Stimulated activated naive CD8-positive, alpha-beta T cell treated with anti-CD3 and anti-CD28 coated beads, Interleukin-15, amount 100 ng/mL, for 72 hours (primary cell): ENCODE data around the gene HECA.
A peak's percentile ranks its signal among the peaks of the same experiment; 100 is the strongest.

Experiments
- ATAC-seq: fragments of 150-1000 bp; cut with Tn5 transposase; 2 replicates; pipeline ENCODE4 v1.10.0; 2021; ENCODE audit warnings: mild to moderate bottlenecking, moderate library complexity
- DNase-seq, 2 donors: peaks; one replicate each; pipeline ENCODE4 v3.0.0; 2021 to 2022
- H3K27ac Mint-ChIP-seq, 2 donors: one replicate each; pipeline ENCODE4 v1.8.0; 2022; ENCODE audit warnings: mild to moderate bottlenecking in 2 of 2, mixed read lengths in 2 of 2, moderate library complexity in 2 of 2
- H3K27me3 Mint-ChIP-seq: one replicate; pipeline ENCODE4 v1.8.0; 2022; ENCODE audit warnings: mixed read lengths
- H3K4me1 Mint-ChIP-seq: one replicate; pipeline ENCODE4 v1.8.0; 2022; ENCODE audit warnings: mild to moderate bottlenecking, mixed read lengths
- H3K4me3 Mint-ChIP-seq, 2 donors: one replicate each; pipeline ENCODE4 v1.8.0; 2022; ENCODE audit warnings: mild to moderate bottlenecking in 2 of 2, mixed read lengths in 2 of 2, moderate library complexity in 1 of 2
- H3K9me3 Mint-ChIP-seq, 2 donors: one replicate each; pipeline ENCODE4 v1.8.0; 2022; ENCODE audit warnings: mixed read lengths in 2 of 2

Gene HECA

DNA sequence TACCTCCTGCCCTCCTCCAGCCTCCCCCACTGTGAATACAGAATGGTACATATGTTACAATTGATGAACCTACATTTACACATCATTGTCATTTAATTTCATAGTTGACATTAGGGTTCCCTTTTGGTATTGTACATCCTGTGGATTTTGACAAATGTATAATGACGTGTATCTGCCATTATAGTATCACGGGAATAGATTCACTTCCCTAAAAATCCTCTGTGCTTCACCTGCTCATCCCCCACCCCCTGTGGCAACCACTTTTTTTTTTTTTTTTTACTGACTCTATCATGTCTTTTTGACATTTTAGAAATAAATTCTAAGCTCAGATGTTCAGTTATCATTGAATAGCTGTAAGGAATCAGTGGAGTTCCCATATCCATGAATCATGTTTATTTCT is 30.4 kb downstream of the HECA start:
- Mint-ChIP-seq H3K27ac (peak overlapping the region; percentile 65 to 88), H3K4me1 (peaks cover 86% of the 10 kb centered on the region), H3K4me3 (peak overlapping the region in 1 of 2 donors; percentile 18), H3K27me3 (no peaks in the 10 kb centered on the region), H3K9me3 (no peaks in the 10 kb centered on the region)
- ATAC-seq (no peak), DNase-seq (no peak)

- Mint-ChIP-seq H3K27ac (peak overlapping the region in 1 of 2 donors; percentile 35), H3K4me3 (no peak overlapping the region), H3K4me1 (peaks cover 86% of the 10 kb centered on the region), H3K27me3 (no peaks in the 10 kb centered on the region), H3K9me3 (no peaks in the 10 kb centered on the region)
- DNase-seq (no peak), ATAC-seq (no peak)
Measured at GRCh38 chr6:139166238-139166955, 31.5 kb downstream of the HECA start.

DNA sequence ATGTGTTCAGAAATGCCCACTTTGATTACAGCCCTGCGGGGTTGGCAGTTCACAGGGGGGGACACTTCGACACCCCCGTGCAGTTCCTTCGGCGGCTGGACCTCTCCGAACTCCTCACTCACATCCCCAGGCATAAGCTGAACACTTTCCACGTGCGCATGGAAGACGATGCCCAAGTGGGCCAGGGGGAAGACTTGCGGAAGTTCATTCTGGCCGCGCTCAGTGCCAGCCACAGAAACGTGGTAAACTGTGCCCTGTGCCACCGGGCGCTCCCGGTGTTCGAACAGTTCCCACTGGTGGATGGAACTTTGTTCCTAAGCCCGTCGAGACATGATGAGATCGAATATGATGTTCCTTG is 32.1 kb downstream of the HECA start:
- DNase-seq = no peak
- Mint-ChIP-seq H3K27ac (no peak overlapping the region), H3K9me3 (no peaks in the 10 kb centered on the region), H3K4me3 (no peak overlapping the region), H3K4me1 (peaks cover 85% of the 10 kb centered on the region), H3K27me3 (no peaks in the 10 kb centered on the region)
- ATAC-seq = no peak

DNA sequence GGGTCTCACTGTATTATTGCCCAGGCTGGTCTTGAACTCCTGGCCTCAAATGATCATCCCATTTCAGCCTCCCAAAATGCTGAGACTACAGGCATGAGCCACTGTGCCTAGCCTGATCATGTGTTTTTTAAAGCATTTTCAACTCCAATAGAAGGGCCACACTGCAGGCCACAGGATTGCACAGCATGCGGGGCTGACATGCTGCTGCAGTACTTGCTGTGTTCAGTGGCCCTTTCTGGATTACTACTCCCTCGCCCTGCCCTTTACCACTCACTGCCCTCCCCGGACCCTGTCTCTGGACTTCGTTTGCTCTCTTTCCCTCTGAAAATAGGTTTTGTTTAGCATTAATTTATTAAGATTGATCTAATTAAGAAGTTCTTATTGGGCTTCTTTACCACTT is 37.3 kb downstream of the HECA start:
- H3K27me3 Mint-ChIP-seq = no peaks in the 10 kb centered on the region
- H3K4me1 Mint-ChIP-seq = peaks cover 95% of the 10 kb centered on the region
- peak overlapping the region; percentile 14 to 49 for H3K4me3 Mint-ChIP-seq
- peak overlapping the region; percentile 68 to 70 for H3K27ac Mint-ChIP-seq
- ATAC-seq (no peak), DNase-seq (no peak)
- H3K9me3 Mint-ChIP-seq = no peaks in the 10 kb centered on the region

DNA sequence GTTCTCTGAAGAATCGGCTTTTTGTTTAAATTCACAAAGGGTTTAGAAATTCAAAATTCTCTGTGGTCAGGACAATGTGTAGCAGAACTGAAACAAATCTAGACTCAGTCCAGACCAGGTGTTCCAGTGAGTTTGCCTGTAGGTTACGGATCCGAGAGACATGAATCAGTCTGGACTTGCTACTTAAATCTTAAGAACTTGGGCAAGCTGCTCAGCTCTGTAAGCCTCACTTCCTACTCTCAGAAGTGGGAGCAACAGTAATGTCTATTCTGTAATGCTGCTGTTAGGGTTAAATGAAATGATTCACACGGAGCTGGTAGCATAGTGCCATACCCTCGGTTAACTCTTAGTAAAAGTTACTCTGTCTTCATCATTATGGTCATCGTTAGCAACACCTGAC is 37.7 kb downstream of the HECA start:
- ATAC-seq (peak; percentile 81), DNase-seq (no peak)
- Mint-ChIP-seq H3K4me3 (peak overlapping the region; percentile 26 to 49), H3K27me3 (no peaks in the 10 kb centered on the region), H3K27ac (peak overlapping the region; percentile 68 to 89), H3K4me1 (peaks cover 95% of the 10 kb centered on the region), H3K9me3 (no peaks in the 10 kb centered on the region)

DNA sequence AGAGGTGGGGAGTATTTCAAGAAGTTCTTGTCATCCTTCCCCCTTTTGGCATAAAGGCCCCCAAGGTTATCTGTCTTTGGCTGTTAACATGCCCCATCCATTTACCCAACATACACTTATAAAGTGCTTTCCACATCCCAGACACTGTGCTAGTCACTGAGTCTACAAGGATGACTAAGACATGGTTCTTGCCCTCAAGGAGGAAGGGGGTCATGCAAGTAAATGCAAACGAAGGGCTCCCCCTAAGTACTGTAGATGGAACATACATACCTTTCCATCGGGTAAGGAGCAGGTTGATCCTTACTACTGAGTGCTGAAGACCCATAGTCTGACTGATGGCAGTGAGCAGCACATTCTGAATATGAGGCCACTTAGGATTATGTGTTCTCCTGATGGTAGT is 38.3 kb downstream of the HECA start:
- ATAC-seq (peak; percentile 94), DNase-seq (peak in 1 of 2 donors; percentile 54)
- Mint-ChIP-seq H3K4me1 (peaks cover 96% of the 10 kb centered on the region), H3K27ac (peak overlapping the region; percentile 68 to 89), H3K4me3 (peak overlapping the region; percentile 26 to 49), H3K9me3 (no peaks in the 10 kb centered on the region), H3K27me3 (no peaks in the 10 kb centered on the region)

DNA sequence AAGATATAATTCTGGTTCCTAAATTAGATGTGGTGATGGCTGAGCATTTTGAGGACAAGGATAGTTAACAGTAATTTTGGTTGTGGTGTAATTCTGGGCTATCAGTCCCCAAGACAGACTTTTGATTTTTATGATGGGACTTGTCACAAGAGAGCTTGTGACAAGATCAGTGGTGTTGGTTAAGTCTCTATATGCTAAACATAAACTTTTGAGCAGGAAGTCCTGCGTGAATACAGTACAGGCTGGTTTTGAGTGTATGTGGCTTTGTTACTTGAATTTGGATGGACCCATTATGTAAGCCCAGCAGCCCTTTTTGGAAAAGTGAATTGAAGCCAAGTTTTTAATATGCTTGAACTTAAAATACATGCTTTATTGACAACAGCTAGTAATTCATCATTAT is 38.9 kb downstream of the HECA start:
- no peaks in the 10 kb centered on the region for H3K27me3 Mint-ChIP-seq
- peak overlapping the region; percentile 12 to 83 for H3K27ac Mint-ChIP-seq
- peak overlapping the region in 1 of 2 donors; percentile 49 for H3K4me3 Mint-ChIP-seq
- ATAC-seq (peak; percentile 41), DNase-seq (no peak)
- H3K4me1 Mint-ChIP-seq = peaks cover 96% of the 10 kb centered on the region
- H3K9me3 Mint-ChIP-seq = no peaks in the 10 kb centered on the region

- H3K27ac Mint-ChIP-seq = peak overlapping the region in 1 of 2 donors; percentile 88
- H3K9me3 Mint-ChIP-seq = no peaks in the 10 kb centered on the region
- ATAC-seq (no peak), DNase-seq (no peak)
- no peak overlapping the region for H3K4me3 Mint-ChIP-seq
- peaks cover 92% of the 10 kb centered on the region for H3K4me1 Mint-ChIP-seq
- H3K27me3 Mint-ChIP-seq = no peaks in the 10 kb centered on the region
Measured at GRCh38 chr6:139174961-139175360, 40.1 kb downstream of the HECA start.

DNA sequence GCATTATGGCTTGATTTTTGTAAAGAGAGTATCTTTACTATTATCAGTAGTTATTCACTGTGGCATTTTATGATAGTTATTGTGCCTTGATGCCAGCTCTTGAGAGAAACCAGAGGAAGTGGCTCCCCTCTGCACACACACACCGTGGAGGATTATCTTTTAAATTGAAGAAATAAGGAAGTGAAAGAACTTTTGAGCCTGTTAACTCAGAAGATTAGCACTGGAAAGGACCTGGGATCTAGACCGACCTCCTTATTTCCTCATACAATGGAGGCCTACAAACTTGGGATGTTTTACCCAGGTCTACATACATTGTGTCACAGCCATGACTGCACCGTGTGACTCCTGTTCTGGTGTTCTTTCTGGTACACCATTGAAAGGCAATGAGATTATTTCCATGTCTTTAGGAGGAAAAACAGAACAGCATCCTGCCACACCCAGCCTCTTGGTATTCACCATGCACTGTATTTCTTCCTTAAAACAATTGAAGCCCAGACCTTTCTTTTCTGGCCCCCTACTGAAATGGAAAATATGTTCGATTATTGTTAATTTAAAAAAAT is 40.6 kb downstream of the HECA start:
- no peak for DNase-seq
- H3K27ac Mint-ChIP-seq = peak overlapping the region; percentile 77 to 88
- peak overlapping the region; percentile 58 to 76 for H3K4me3 Mint-ChIP-seq
- H3K9me3 Mint-ChIP-seq = no peaks in the 10 kb centered on the region
- H3K27me3 Mint-ChIP-seq = no peaks in the 10 kb centered on the region
- H3K4me1 Mint-ChIP-seq = peaks cover 92% of the 10 kb centered on the region
- ATAC-seq = no peak

- no peak overlapping the region for H3K27ac Mint-ChIP-seq
- ATAC-seq (no peak), DNase-seq (no peak)
- no peaks in the 10 kb centered on the region for H3K9me3 Mint-ChIP-seq
- no peak overlapping the region for H3K4me3 Mint-ChIP-seq
- H3K27me3 Mint-ChIP-seq = no peaks in the 10 kb centered on the region
- H3K4me1 Mint-ChIP-seq = peaks cover 68% of the 10 kb centered on the region
Measured at GRCh38 chr6:139181236-139181635, 46.4 kb downstream of the HECA start.

DNA sequence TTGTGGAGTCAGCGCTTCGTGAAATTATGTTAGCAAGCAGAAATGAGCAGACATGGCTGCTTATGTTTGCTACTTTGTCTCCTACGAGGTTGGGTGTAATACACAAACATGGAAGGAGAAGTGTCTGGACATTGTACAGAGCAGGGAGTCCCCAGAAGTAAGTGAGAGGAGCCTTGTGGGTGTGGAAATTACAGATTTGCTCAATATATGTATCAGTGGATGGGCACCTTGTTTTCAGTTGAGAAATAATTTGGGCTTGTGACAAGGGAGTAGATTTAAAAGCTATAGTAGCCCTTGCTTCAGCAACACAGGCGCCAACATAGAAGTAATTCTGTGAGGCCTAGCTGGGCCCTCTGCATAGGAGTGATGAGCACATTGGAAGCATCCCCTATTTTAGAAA is 49.2 kb downstream of the HECA start:
- DNase-seq (no peak), ATAC-seq (peak; percentile 44)
- Mint-ChIP-seq H3K4me1 (peaks cover 49% of the 10 kb centered on the region), H3K9me3 (no peaks in the 10 kb centered on the region), H3K4me3 (no peak overlapping the region), H3K27me3 (no peaks in the 10 kb centered on the region), H3K27ac (no peak overlapping the region)

DNA sequence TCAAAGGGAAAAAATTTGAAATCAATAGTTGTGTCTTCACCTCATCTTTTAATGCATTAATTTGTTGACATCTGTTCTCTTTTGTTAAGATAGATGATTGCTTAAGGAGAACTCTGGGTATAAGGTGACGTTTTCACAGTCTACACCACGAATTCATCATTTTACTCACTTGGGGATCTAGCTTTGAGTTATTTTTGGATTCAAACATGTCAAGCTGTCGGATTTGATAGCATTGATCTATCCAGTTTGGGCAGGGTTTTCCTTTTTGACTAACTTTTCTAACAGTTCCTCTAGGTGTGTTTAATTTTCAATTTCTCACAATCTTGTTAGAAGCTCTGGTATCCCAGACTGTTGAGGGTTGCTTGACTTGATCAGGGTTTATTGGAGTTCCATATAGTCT is 49.6 kb downstream of the HECA start:
- Mint-ChIP-seq H3K4me1 (peaks cover 45% of the 10 kb centered on the region), H3K27me3 (no peaks in the 10 kb centered on the region), H3K4me3 (peak overlapping the region in 1 of 2 donors; percentile 49), H3K27ac (peak overlapping the region in 1 of 2 donors; percentile 89), H3K9me3 (no peaks in the 10 kb centered on the region)
- no peak for DNase-seq
- peak; percentile 79 for ATAC-seq

DNA sequence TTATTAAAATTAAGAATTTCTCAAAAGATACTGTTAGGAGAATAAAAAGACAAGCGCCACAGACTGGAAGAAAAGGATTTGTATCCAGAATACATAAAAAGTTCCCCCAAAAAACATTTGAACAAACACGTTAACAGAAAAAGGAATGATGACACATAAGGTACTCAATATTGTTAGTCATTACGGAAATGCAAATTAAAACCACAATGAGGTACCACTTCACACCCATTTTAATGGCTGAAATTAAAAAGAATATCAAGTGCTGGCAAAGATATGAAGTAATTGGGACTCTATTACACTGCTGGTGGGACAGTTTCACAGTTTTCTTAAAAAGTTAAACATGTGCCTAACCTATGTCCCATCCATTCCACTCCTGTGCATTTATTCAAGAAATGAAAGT is 51.4 kb downstream of the HECA start:
- peaks cover 38% of the 10 kb centered on the region for H3K4me1 Mint-ChIP-seq
- no peak for DNase-seq
- H3K27me3 Mint-ChIP-seq = no peaks in the 10 kb centered on the region
- peak; percentile 75 for ATAC-seq
- peak overlapping the region; percentile 53 to 74 for H3K27ac Mint-ChIP-seq
- H3K4me3 Mint-ChIP-seq = peak overlapping the region in 1 of 2 donors; percentile 45
- H3K9me3 Mint-ChIP-seq = no peaks in the 10 kb centered on the region

GRCh38 chr6:139186692-139187091 is 51.8 kb downstream of the HECA start:
- no peak for DNase-seq
- no peaks in the 10 kb centered on the region for H3K9me3 Mint-ChIP-seq
- H3K27ac Mint-ChIP-seq = peak overlapping the region; percentile 3 to 9
- ATAC-seq = no peak
- peak overlapping the region in 1 of 2 donors; percentile 20 for H3K4me3 Mint-ChIP-seq
- peaks cover 38% of the 10 kb centered on the region for H3K4me1 Mint-ChIP-seq
- H3K27me3 Mint-ChIP-seq = no peaks in the 10 kb centered on the region

GRCh38 chr6:139187489-139187888 is 52.6 kb downstream of the HECA start:
- Mint-ChIP-seq H3K4me1 (peaks cover 38% of the 10 kb centered on the region), H3K4me3 (no peak overlapping the region), H3K9me3 (no peaks in the 10 kb centered on the region), H3K27me3 (no peaks in the 10 kb centered on the region), H3K27ac (no peak overlapping the region)
- no peak for DNase-seq
- ATAC-seq = no peak

GRCh38 chr6:139189665-139190064 is 54.8 kb downstream of the HECA start:
- no peak for DNase-seq
- no peak overlapping the region for H3K27ac Mint-ChIP-seq
- no peak for ATAC-seq
- H3K4me3 Mint-ChIP-seq = no peak overlapping the region
- no peaks in the 10 kb centered on the region for H3K27me3 Mint-ChIP-seq
- H3K4me1 Mint-ChIP-seq = peaks cover 29% of the 10 kb centered on the region
- H3K9me3 Mint-ChIP-seq = peaks cover 0 to 4% of the 10 kb centered on the region in 2 donors
